Stomach (tissue), 8 donors: ENCODE data around the gene FNDC8. TPM values are rescaled to one million over a fixed set of nuclear protein-coding genes. Genes with fewer than 3 reads are reported as not detected.

Experiments
- polyA plus RNA-seq, 3 donors: library from polyadenylated mRNA; stranded (reverse); fragments of 200-250 nt; gene quantifications; one replicate each; pipeline ENCODE4 v1.2.3, GENCODE V29; 2013
- small RNA-seq, 4 donors: library from RNA; depleted of rRNA; stranded (forward); fragments of <200 nt; gene quantifications; one replicate each; pipeline ENCODE3, GENCODE V24; 2016
- total RNA-seq, 5 donors: library from RNA; depleted of rRNA; stranded (reverse); fragments of >200 nt; gene quantifications; one replicate each; pipeline versions ENCODE4 v1.1.0 to v1.2.3, GENCODE V29; 2014 to 2016
- donor health status: healthy with polysubstance abuse.
- donor health status: Bipolar disorder and iron deficiency.
- donor health status: healthy.

Gene FNDC8
- total and polyA plus RNA-seq, 8 donors, result not detected

Small RNA genes within 50 kb of the gene (small RNA-seq; reads per million reads assigned to genes)
- 0 reads per million in 4 donors for gene AC004223.1
- gene RNU6-840P, result 0 reads per million in 4 donors

Other genes starting within 250 kb of the FNDC8 start
- 1 to 10 TPM in 2 of 5 donors, under 1 TPM in 1, not detected in 2; 0.45 to 8.6 (median 4.5) TPM for gene CCT6B, start 160.2 kb upstream of the FNDC8 start, total RNA-seq
- 1 to 10 TPM in 2 of 3 donors, under 1 TPM in 1; 0.56 to 1.5 (median 1.4) TPM for gene CCT6B, start 160.2 kb upstream of the FNDC8 start, polyA plus RNA-seq
- 10 to 100 TPM in 2 of 5 donors, 1 to 10 TPM in 3; 7.7 to 20.2 (median 8.5) TPM for gene ZNF830, start 160.1 kb upstream of the FNDC8 start, total RNA-seq
- gene ZNF830, start 160.1 kb upstream of the FNDC8 start, polyA plus RNA-seq, result 10 to 100 TPM in 1 of 3 donors, 1 to 10 TPM in 2; 9.0 to 10.7 (median 9.8) TPM
- 100 to 1,000 TPM in 1 of 5 donors, 10 to 100 TPM in 4; 20.3 to 212 (median 39.5) TPM for gene LIG3, start 141.1 kb upstream of the FNDC8 start, total RNA-seq
- gene LIG3, start 141.1 kb upstream of the FNDC8 start, polyA plus RNA-seq, result 1 to 10 TPM; 4.7 to 7.8 (median 5.8) TPM
- 10 to 100 TPM; 10.7 to 31.0 (median 20.4) TPM for gene RFFL, start 57.9 kb upstream of the FNDC8 start, total RNA-seq
- 10 to 100 TPM in 1 of 3 donors, 1 to 10 TPM in 2; 6.2 to 14.5 (median 7.2) TPM for gene RFFL, start 57.9 kb upstream of the FNDC8 start, polyA plus RNA-seq
- 10 to 100 TPM in 1 of 5 donors, 1 to 10 TPM in 4; 2.2 to 31.5 (median 3.5) TPM for gene RAD51D, start 1.8 kb upstream of the FNDC8 start, total RNA-seq
- 1 to 10 TPM; 2.9 to 5.0 (median 3.1) TPM for gene RAD51D, start 1.8 kb upstream of the FNDC8 start, polyA plus RNA-seq
- 100 to 1,000 TPM in 1 of 5 donors, 10 to 100 TPM in 1, 1 to 10 TPM in 2, not detected in 1; 7.7 to 208 (median 19.2) TPM for gene NLE1, start 20.7 kb downstream of the FNDC8 start, total RNA-seq
- 1 to 10 TPM; 6.2 to 9.2 (median 6.4) TPM for gene NLE1, start 20.7 kb downstream of the FNDC8 start, polyA plus RNA-seq
- 1 to 10 TPM in 2 of 5 donors, under 1 TPM in 1, not detected in 2; 0.45 to 1.8 (median 1.5) TPM for gene UNC45B, start 26.2 kb downstream of the FNDC8 start, total RNA-seq
- gene UNC45B, start 26.2 kb downstream of the FNDC8 start, polyA plus RNA-seq, result under 1 TPM; 0.05 to 0.15 (median 0.06) TPM
- not detected for gene SLC35G3, start 72.8 kb downstream of the FNDC8 start, total RNA-seq
- gene SLC35G3, start 72.8 kb downstream of the FNDC8 start, polyA plus RNA-seq, result under 1 TPM in 1 of 3 donors, not detected in 2; 0.12 TPM
- 10 to 100 TPM in 4 of 5 donors, under 1 TPM in 1; 0.58 to 59.5 (median 20.2) TPM for gene SLFN5, start 121.5 kb downstream of the FNDC8 start, total RNA-seq
- 1 to 10 TPM; 3.8 to 5.5 (median 5.2) TPM for gene SLFN5, start 121.5 kb downstream of the FNDC8 start, polyA plus RNA-seq